GM23338 (cell line): Measurements from ENCODE around the gene RYR1. TPM values are rescaled to one million over a fixed set of nuclear protein-coding genes. Genes with fewer than 3 reads are reported as not detected.

Source experiments
- ATAC-seq: fragments of 200-7000 bp; cut with Tn5 transposase; 3 replicates; pipeline ENCODE4 v1.9.1; 2020
- DNase-seq: peaks from one replicate; pipeline ENCODE4 v3.0.0-alpha.2; 2015; ENCODE audit warnings: low spot score
- H2AFZ ChIP-seq: fragments of 200-600 bp; sonication (generic); 2 replicates; pipeline ENCODE4 v1.8.0; 2016; ENCODE audit warnings: antibody characterized with exemption, mild to moderate bottlenecking, moderate library complexity
- H3F3A ChIP-seq: fragments of 200-600 bp; sonication (generic); replicated peaks from 2 replicates; pipeline ENCODE4 v1.8.0; 2017; ENCODE audit warnings: antibody characterized with exemption, mixed run types, low read depth
- H3K27ac ChIP-seq: fragments of 200-600 bp; sonication (generic); 2 replicates; pipeline ENCODE4 v1.6.1; 2016; ENCODE audit warnings: low read depth
- H3K27me3 ChIP-seq: fragments of 200-600 bp; sonication (generic); 2 replicates; pipeline ENCODE4 v1.8.0; 2016; ENCODE audit warnings: mild to moderate bottlenecking, mixed run types, moderate library complexity; ENCODE audit not compliant: insufficient read depth
- H3K36me3 ChIP-seq: fragments of 200-600 bp; sonication (generic); 2 replicates; pipeline ENCODE4 v1.8.0; 2016; ENCODE audit warnings: mild to moderate bottlenecking; ENCODE audit not compliant: insufficient read depth
- H3K4me1 ChIP-seq: fragments of 200-600 bp; sonication (generic); 2 replicates; pipeline ENCODE4 v1.8.0; 2016; ENCODE audit warnings: mild to moderate bottlenecking, moderate library complexity; ENCODE audit not compliant: insufficient read depth
- H3K4me2 ChIP-seq: fragments of 200-600 bp; sonication (generic); 2 replicates; pipeline ENCODE4 v1.7.1; 2017; ENCODE audit warnings: mixed run types
- H3K4me3 ChIP-seq: fragments of 200-600 bp; sonication (generic); 2 replicates; pipeline ENCODE4 v1.6.1; 2016; ENCODE audit warnings: mixed run types
- H3K79me2 ChIP-seq: fragments of 200-600 bp; sonication (generic); replicated peaks from 2 replicates; pipeline ENCODE4 v1.8.0; 2017; ENCODE audit warnings: mild to moderate bottlenecking; ENCODE audit not compliant: insufficient read depth
- H3K9me2 ChIP-seq: fragments of 200-600 bp; sonication (generic); 2 replicates; pipeline ENCODE4 v1.8.0; 2017; ENCODE audit not compliant: insufficient read depth
- H4K20me1 ChIP-seq: fragments of 200-600 bp; sonication (generic); replicated peaks from 2 replicates; pipeline ENCODE4 v1.8.0; 2017; ENCODE audit warnings: mild to moderate bottlenecking; ENCODE audit not compliant: insufficient read depth
- H3K27ac Mint-ChIP-seq: 2 replicates; pipeline ENCODE4 v1.8.0; 2020; ENCODE audit warnings: inconsistent platforms, mild to moderate bottlenecking, moderate library complexity, mixed read lengths
- H3K27me3 Mint-ChIP-seq: 3 replicates; pipeline ENCODE4 v1.8.0; 2022; ENCODE audit warnings: low read depth, mild to moderate bottlenecking, moderate library complexity, mixed read lengths, inconsistent platforms; ENCODE audit not compliant: insufficient read depth, poor library complexity
- H3K36me3 Mint-ChIP-seq: 3 replicates; pipeline ENCODE4 v1.8.0; 2021; ENCODE audit warnings: low read depth, mild to moderate bottlenecking, inconsistent platforms, moderate library complexity, mixed read lengths
- H3K4me1 Mint-ChIP-seq: 3 replicates; pipeline ENCODE4 v1.8.0; 2020; ENCODE audit warnings: mild to moderate bottlenecking, inconsistent platforms, mixed read lengths
- H3K4me3 Mint-ChIP-seq: 3 replicates; pipeline ENCODE4 v1.8.0; 2021; ENCODE audit warnings: moderate library complexity, mild to moderate bottlenecking, inconsistent platforms, mixed read lengths
- H3K9me3 Mint-ChIP-seq: 3 replicates; pipeline ENCODE4 v1.8.0; 2020; ENCODE audit warnings: moderate library complexity, mild to moderate bottlenecking, inconsistent platforms, mixed read lengths
- CREB1 ChIP-seq: fragments of 250-450 bp; sonication (Bioruptor Pico); IDR thresholded peaks from 2 replicates; pipeline ENCODE4 v1.5.0; 2020; ENCODE audit warnings: low read depth, mild to moderate bottlenecking, moderate library complexity
- ETS1 ChIP-seq: IDR thresholded peaks from 2 replicates; pipeline ENCODE4 v1.6.1; 2016; ENCODE audit warnings: antibody characterized with exemption
- EZH2 ChIP-seq: fragments of 200-600 bp; sonication (generic); IDR thresholded peaks from one replicate; pipeline ENCODE4 v1.8.0; 2017; ENCODE audit warnings: antibody characterized with exemption, mild to moderate bottlenecking, low read depth; ENCODE audit not compliant: unreplicated experiment
- EZH2phosphoT487 ChIP-seq: fragments of 200-600 bp; sonication (generic); IDR thresholded peaks from one replicate; pipeline ENCODE4 v1.8.1; 2018; ENCODE audit warnings: antibody characterized with exemption; ENCODE audit not compliant: unreplicated experiment
- JUNB ChIP-seq: IDR thresholded peaks from one replicate; pipeline ENCODE4 v1.6.1; 2016; ENCODE audit warnings: antibody characterized with exemption; ENCODE audit not compliant: unreplicated experiment
- NANOG ChIP-seq: IDR thresholded peaks from 2 replicates; pipeline ENCODE4 v1.6.1; 2016; ENCODE audit warnings: antibody characterized with exemption, borderline replicate concordance
- POLR2AphosphoS5 ChIP-seq: IDR thresholded peaks from 2 replicates; pipeline ENCODE4 v1.6.1; 2016; ENCODE audit warnings: antibody characterized with exemption, low read depth
- REST ChIP-seq: IDR thresholded peaks from one replicate; pipeline ENCODE4 v1.6.1; 2018; ENCODE audit warnings: antibody characterized with exemption; ENCODE audit not compliant: unreplicated experiment
- STAT1 ChIP-seq: IDR thresholded peaks from one replicate; pipeline ENCODE4 v1.6.1; 2016; ENCODE audit warnings: antibody characterized with exemption; ENCODE audit not compliant: unreplicated experiment
- ZNF114 ChIP-seq: fragments of 250-450 bp; sonication (Bioruptor Pico); IDR thresholded peaks from 2 replicates; pipeline ENCODE4 v1.5.0; 2020; ENCODE audit warnings: mild to moderate bottlenecking, moderate library complexity
- ZNF331 ChIP-seq: fragments of 250-450 bp; sonication (Bioruptor Pico); IDR thresholded peaks from 2 replicates; pipeline ENCODE4 v1.5.0; 2020; ENCODE audit warnings: low read depth, mild to moderate bottlenecking, moderate library complexity
- ZNF462 ChIP-seq: fragments of 250-450 bp; sonication (Bioruptor Pico); IDR thresholded peaks from 2 replicates; pipeline ENCODE4 v1.5.0; 2020; ENCODE audit warnings: mild to moderate bottlenecking, moderate library complexity
- polyA plus RNA-seq: library from polyadenylated mRNA; unstranded; fragments of >200 nt; fragmentation: Nextera tagmentation; extraction: Ambion mirVana; gene quantifications from 2 replicates; pipeline ENCODE4 v1.2.1, GENCODE V29; 2016
- total RNA-seq: library from RNA; depleted of rRNA; stranded (reverse); fragments of >200 nt; shearing (Covaris generic); gene quantifications from 2 replicates; pipeline ENCODE4 v1.2.3, GENCODE V29; 2014
- TF ChIP-seq, protein P1 (sequence below), 2 experiments: fragments of 200-600 bp in 1 of 2; sonication (generic) in 1 of 2; conservative IDR thresholded peaks; 2 replicates each; pipeline versions ENCODE4 v1.5.1 to v1.6.1; 2016 to 2017; ENCODE audit warnings: antibody characterized with exemption in 2 of 2, low read depth in 2 of 2, mild to moderate bottlenecking in 2 of 2, moderate library complexity in 1 of 2

RYR1 gene
- total and polyA plus RNA-seq, 2 experiments from 2014 or later, result 4.0 to 26.7 TPM

GRCh38 chr19:38452430-38453366, 19.2 kb downstream of the RYR1 start:
- TF ChIP-seq JUNB, result no peak
- no peak for TF ChIP-seq REST
- no peak for TF ChIP-seq ZNF331 (CRISPR knock-in tag)
- TF ChIP-seq CREB1 (CRISPR knock-in tag), result no peak
- TF ChIP-seq ETS1, result no peak
- TF ChIP-seq EZH2phosphoT487, result no peak
- no peak for TF ChIP-seq NANOG
- TF ChIP-seq POLR2AphosphoS5, result no peak
- TF ChIP-seq STAT1, result no peak
- TF ChIP-seq EZH2, result no peak
- TF ChIP-seq, protein P1, sequence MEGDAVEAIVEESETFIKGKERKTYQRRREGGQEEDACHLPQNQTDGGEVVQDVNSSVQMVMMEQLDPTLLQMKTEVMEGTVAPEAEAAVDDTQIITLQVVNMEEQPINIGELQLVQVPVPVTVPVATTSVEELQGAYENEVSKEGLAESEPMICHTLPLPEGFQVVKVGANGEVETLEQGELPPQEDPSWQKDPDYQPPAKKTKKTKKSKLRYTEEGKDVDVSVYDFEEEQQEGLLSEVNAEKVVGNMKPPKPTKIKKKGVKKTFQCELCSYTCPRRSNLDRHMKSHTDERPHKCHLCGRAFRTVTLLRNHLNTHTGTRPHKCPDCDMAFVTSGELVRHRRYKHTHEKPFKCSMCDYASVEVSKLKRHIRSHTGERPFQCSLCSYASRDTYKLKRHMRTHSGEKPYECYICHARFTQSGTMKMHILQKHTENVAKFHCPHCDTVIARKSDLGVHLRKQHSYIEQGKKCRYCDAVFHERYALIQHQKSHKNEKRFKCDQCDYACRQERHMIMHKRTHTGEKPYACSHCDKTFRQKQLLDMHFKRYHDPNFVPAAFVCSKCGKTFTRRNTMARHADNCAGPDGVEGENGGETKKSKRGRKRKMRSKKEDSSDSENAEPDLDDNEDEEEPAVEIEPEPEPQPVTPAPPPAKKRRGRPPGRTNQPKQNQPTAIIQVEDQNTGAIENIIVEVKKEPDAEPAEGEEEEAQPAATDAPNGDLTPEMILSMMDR (conservative IDR thresholded peaks at IDR 0.05; ENCODE audit: low read depth in 2 of 2), result no peak
- no peak for TF ChIP-seq ZNF114 (CRISPR knock-in tag)
- TF ChIP-seq ZNF462, result no peak
- H3K27me3 ChIP-seq, result no peaks in the 10 kb centered on the region
- peak; percentile 99 for DNase-seq

More at GRCh38 chr19:38452430-38453366, 19.2 kb downstream of the RYR1 start:
- Histone ChIP-seq H3F3A (peaks cover 15% of the 10 kb centered on the region; the same call in 1 of the 2 replicates), H3K79me2 (no peaks in the 10 kb centered on the region), H3K9me2 (no peaks in the 10 kb centered on the region), H3K4me1 (0 out of 2 replicates have a peak, but pooled peaks cover 4% of the 10 kb centered on the region), H2AFZ (no peak overlapping the region), H3K36me3 (peaks cover 37% of the 10 kb centered on the region), H3K27ac (peak overlapping the region; percentile 74; the same call in 1 of the 2 replicates), H3K4me3 (no peak overlapping the region), H3K4me2 (peak overlapping the region; percentile 55; the same call in 1 of the 2 replicates), H4K20me1 (peaks cover 12% of the 10 kb centered on the region; the same call in 1 of the 2 replicates)
- Mint-ChIP-seq H3K4me1 (peaks cover 10% of the 10 kb centered on the region), H3K27me3 (peaks cover 5% of the 10 kb centered on the region), H3K27ac (peak overlapping the region; percentile 87), H3K9me3 (no peaks in the 10 kb centered on the region), H3K4me3 (peak overlapping the region; percentile 10; the same call in 1 of the 3 replicates), H3K36me3 (peaks cover 81% of the 10 kb centered on the region)
- peak; percentile 93 for ATAC-seq
